ENCODE results near the gene LRRK1.

GRCh38 chr15:100988297-100988696, 69.1 kb downstream of the LRRK1 start:
- no peak for TF ChIP-seq CTCF (IDR thresholded peaks at IDR 0.05)
- no peak for TF ChIP-seq POLR2A (IDR thresholded peaks at IDR 0.05)

All from gastroesophageal sphincter (tissue), 3 donors.